Upper lobe of left lung (tissue), 4 donors: Measurements from ENCODE around the gene LRCOL1.

Source experiments
- CTCF ChIP-seq, 6 experiments: fragments of 450-650 bp in 4 of 6; fragments of 200-600 bp in 2 of 6; sonication (generic) in 2 of 6; IDR thresholded peaks; one replicate each; pipeline ENCODE4 v1.5.1; 2016 to 2019; ENCODE audit warnings: antibody characterized with exemption in 6 of 6
- POLR2A ChIP-seq, 4 donors: fragments of 450-650 bp; IDR thresholded peaks; one replicate each; pipeline ENCODE4 v1.5.1; 2016 to 2017; ENCODE audit warnings: antibody characterized with exemption in 4 of 4, mild to moderate bottlenecking in 2 of 4

GRCh38 chr12:132556216-132556615, 54.2 kb downstream of the LRCOL1 start:
- TF ChIP-seq CTCF (IDR thresholded peaks at IDR 0.05) (no peak), POLR2A (IDR thresholded peaks at IDR 0.05) (no peak)
